HG02798 (cell line): ENCODE results near the gene DOCK9.

Experiments
- ATAC-seq: cut with Tn5 transposase; IDR thresholded peaks from one replicate; pipeline ENCODE4 v1.9.1; 2021; ENCODE audit warnings: mild to moderate bottlenecking; ENCODE audit not compliant: unreplicated experiment, poor library complexity

Gene DOCK9

GRCh38 chr13:98997738-98998641 is 20.1 kb upstream of the DOCK9 start:
- no peak for ATAC-seq

- no peak for ATAC-seq
Measured at GRCh38 chr13:98997011-98997730, 19.3 kb upstream of the DOCK9 start.

GRCh38 chr13:98996046-98996445 is 18.2 kb upstream of the DOCK9 start:
- ATAC-seq = no peak

GRCh38 chr13:98994896-98995295 is 17.0 kb upstream of the DOCK9 start:
- ATAC-seq = no peak

GRCh38 chr13:98994080-98994479 is 16.2 kb upstream of the DOCK9 start:
- no peak for ATAC-seq

- no peak for ATAC-seq
Measured at GRCh38 chr13:98992355-98992754, 14.5 kb upstream of the DOCK9 start.

- no peak for ATAC-seq
Measured at GRCh38 chr13:98990701-98991100, 12.8 kb upstream of the DOCK9 start.

GRCh38 chr13:98989469-98990235 is 11.8 kb upstream of the DOCK9 start:
- no peak for ATAC-seq

- ATAC-seq = no peak
Measured at GRCh38 chr13:98988780-98989179, 10.9 kb upstream of the DOCK9 start.

GRCh38 chr13:98988277-98988676 is 10.4 kb upstream of the DOCK9 start:
- no peak for ATAC-seq

- no peak for ATAC-seq
Measured at GRCh38 chr13:98987275-98987674, 9.4 kb upstream of the DOCK9 start.

GRCh38 chr13:98986226-98986846 is 8.5 kb upstream of the DOCK9 start:
- no peak for ATAC-seq

GRCh38 chr13:98985591-98985990 is 7.7 kb upstream of the DOCK9 start:
- ATAC-seq = no peak

GRCh38 chr13:98984983-98985382 is 7.1 kb upstream of the DOCK9 start:
- no peak for ATAC-seq

- ATAC-seq = no peak
Measured at GRCh38 chr13:98984118-98984517, 6.3 kb upstream of the DOCK9 start.

GRCh38 chr13:98983182-98983581 is 5.3 kb upstream of the DOCK9 start:
- no peak for ATAC-seq

- no peak for ATAC-seq
Measured at GRCh38 chr13:98981369-98982080, 3.7 kb upstream of the DOCK9 start.

- no peak for ATAC-seq
Measured at GRCh38 chr13:98979012-98979660, 1.3 kb upstream of the DOCK9 start.

GRCh38 chr13:98978280-98978679 is 416 bp upstream of the DOCK9 start:
- no peak for ATAC-seq
